Eye (tissue), 1 donor: ENCODE data around the gene FSTL5.
"Not testable (repeated sequence)": the region's sequence is repeated elsewhere in the genome, so short reads cannot be mapped to it uniquely, and the experiment has no call there.

ENCODE experiments used
- DNase-seq: peaks from one replicate; pipeline ENCODE4 v3.0.0-alpha.2; 2015

The FSTL5 gene

DNA sequence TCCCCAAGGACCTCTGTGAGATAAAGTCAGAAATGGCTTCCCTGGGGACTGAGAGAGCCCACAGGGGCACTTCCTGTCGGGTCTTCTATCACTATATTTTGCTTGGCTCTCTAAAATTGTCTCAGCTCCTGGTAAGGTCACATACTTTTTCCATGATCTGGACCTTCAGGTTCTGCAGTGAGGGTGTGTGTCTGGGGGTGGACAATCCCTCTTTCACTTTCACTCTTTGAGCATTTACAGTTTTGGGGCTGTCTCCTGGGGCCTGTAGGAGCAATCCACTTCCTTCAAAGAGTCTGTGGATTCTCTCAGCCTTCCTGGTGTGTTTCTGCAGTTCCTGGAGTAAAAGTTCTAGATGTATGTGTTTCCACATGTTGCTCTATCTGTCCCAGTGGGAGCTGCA, 335.7 kb downstream of the FSTL5 start:
- DNase-seq = no peak

DNA sequence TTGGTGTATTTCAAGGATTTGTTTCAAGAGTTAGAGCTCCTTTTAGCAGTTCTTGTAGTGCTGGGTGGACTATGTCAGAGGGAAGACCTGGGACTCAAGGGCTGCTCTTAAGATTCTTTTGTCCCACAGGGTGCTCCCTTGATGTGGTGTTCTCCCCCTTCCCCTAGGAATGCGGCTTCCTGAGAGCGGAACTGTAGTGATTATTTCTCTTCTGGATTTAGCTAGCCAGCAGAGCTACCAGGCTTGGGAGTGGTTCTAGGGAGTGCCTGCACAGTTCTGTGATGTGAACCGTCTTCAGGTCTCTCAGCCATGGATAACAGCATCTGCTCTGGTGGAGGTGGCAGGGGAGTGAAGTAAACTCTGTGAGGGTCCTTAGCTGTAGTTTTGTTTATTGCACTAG, 336.8 kb downstream of the FSTL5 start:
- DNase-seq = no peak

DNA sequence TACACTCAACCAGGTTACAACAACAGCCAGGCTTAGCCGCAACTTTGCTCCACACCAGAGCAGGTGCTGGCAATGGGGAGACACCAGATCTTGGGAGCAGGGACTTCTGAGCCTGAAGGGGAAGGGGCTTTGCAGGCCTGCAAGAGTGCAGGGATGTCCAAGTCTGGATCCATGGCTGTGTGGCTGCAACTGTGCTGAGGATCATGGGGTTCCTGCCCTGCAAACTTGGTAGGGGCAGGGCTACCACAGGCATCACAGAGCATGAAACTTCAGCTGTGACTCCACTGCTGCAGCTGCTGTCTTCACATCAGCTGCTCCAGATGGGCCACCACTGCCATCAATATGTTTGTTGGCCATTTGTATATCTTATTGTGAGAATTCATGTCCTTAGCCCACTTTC, 340.4 kb downstream of the FSTL5 start:
- DNase-seq = no peak

DNA sequence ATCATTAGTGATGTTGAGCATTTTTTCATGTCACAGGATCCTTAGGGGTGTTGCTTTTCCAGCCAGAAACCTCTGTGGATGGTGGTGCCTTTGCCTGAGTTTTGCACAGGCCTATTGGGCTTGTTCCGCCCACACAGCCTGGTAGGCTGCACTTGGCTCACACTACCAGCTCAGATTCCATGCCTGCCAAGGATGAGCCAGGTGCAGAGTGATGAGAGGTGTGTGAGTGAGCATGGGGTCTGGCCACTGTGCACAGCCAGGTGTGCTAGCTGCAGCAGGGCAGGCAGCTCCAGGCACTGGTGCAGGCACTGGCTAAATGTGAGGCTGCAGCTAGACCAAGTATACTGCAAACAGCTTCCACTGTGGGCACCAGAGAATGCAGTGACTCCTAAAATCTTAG, 341.6 kb downstream of the FSTL5 start:
- DNase-seq = no peak

DNA sequence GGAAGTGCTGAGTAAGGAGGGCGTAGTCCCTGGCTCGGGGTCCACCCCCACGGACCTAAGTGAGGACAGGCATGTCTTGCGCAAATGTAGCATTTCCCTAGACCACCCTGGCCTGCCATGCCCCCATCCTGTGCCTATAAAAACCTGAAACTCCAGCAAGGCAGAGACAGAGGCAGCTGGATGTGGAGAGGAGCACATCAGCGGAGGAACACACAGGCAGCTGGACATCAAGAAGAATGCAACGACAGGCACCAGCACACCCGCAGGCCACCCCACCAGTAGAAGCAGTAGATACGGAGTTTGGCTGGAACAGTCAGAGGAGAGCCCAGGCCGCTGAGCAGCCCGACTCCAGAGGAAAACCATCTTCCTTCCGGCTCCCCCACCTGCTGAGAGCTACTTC, 345.9 kb downstream of the FSTL5 start:
- no peak for DNase-seq

DNA sequence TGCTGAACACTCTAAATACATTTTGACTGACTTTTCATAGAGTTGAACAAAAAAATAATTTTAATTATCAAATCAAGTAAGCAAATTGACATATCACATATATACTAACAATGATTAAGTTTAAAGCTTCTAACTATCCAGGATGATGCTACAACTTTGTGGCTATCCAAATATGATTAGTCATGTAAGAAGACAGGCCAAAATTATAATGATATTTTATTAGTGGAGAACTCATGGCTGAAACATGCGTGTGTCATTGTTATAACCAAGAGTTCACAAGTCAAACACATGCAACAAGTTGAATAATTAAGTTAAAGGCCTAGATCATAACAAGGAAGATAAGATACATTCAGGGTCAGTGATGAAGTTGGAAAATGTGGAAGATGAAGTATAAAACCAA, 346.8 kb downstream of the FSTL5 start:
- DNase-seq = no peak

DNA sequence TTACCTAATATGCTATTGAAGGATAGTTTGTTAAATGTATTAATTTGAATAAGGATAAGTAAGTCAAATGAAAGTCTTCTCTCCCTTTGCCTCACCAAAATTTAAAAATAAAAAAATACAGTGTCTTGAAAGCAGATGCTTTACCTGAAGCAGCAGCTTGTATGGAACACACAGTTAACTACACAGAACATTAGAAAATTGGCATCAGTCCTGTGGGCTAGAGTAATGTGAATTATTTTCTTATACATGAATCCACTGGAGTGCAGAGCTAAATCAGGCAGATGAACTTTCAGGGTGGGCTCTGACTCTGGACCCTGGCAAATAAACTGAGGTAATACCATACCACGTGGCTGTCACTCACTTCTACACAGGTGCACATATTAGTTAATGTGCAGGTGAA, 348.0 kb downstream of the FSTL5 start:
- no peak for DNase-seq

DNA sequence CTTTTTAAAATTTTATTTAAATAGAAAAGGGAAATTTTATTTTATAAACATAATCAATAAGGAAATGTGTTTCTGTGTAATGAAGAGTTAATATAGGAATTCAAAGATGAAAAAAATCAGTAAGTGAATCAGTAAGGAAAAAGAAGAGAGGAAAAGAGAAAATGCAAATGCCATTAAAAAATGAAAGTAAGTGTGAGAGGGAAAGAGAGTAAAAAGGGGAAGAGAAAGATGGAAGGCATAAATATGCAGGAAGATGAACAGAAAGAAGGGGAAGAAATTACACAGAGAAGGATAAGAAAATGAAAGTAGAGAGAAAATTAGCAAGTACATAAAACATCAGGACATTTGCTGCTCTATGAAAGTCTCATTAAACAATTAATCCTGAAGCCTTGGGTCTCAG, 349.9 kb downstream of the FSTL5 start:
- no peak for DNase-seq

DNA sequence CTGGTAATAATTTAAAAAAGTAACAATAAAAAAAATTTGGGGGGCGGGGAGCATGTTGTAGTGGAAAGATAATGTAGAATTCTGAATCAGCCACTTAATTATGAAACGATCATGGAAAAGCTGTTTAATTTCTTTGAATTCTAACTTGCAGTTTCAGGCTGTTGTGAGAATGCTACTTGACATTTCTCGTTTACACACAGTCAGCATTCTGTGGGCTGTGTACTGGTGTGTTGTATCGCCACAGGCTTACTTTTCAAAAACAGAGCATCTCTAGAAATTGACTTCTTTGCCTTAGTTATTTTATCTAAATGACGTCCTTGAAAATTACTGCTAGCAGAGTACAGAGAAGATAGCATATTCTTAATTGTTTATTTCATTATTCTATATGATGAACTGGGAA, 350.4 kb downstream of the FSTL5 start:
- no peak for DNase-seq

DNA sequence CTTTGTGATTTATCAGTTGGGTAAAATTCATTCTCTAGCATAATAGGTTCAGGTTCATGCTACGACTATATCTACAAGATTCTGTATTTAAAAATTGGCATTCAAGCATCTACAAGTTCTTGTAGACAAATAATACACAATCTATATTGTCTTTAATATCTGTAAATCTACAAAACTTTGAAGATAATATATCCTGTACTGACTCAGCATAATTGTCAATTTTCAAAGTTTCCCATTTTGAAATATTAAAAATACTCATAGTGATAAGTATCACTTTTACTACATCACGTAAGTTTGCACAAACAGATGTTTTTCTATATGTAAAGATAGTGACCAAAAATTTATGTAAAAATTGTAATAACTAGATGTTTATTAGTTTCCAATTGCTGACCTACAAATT, 360.6 kb downstream of the FSTL5 start:
- no peak for DNase-seq

DNA sequence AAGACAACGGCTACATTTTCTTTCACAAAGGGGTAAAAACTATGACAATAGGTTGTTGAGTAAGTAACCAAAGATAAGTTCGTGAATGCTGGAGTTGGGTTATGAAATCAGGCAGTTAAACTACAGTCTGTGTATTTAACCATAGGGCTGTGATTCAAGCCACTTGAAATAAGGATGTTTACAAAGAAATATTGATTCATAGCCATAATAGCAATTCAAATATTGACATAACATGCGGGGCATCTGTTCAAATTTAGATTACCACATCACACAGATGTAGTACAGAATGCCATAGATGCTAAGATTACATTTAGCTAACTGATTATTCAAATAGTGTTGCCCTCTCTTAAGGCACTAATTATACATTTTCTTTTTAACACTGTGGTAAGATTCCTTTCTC, 364.1 kb downstream of the FSTL5 start:
- DNase-seq = no peak

DNA sequence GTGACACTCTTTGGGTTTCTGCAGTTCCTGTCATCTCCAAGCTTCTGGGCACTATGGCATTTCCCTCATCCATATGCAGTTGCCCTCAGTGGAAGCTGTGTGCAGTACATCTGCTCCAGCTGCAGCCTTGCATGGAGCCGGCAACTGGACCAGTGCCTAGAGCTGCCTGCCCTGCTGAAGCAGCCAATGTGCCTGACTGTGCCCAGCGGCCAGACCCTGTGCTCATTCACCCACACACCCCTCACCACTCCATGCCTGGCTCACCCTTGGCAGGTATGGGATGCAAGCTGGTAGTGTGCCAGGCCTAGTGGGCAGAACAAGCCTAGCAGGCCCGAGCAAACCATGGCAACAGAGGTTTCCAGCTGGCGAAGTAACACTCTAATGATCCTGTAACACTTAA, 370.8 kb downstream of the FSTL5 start:
- DNase-seq = no peak

DNA sequence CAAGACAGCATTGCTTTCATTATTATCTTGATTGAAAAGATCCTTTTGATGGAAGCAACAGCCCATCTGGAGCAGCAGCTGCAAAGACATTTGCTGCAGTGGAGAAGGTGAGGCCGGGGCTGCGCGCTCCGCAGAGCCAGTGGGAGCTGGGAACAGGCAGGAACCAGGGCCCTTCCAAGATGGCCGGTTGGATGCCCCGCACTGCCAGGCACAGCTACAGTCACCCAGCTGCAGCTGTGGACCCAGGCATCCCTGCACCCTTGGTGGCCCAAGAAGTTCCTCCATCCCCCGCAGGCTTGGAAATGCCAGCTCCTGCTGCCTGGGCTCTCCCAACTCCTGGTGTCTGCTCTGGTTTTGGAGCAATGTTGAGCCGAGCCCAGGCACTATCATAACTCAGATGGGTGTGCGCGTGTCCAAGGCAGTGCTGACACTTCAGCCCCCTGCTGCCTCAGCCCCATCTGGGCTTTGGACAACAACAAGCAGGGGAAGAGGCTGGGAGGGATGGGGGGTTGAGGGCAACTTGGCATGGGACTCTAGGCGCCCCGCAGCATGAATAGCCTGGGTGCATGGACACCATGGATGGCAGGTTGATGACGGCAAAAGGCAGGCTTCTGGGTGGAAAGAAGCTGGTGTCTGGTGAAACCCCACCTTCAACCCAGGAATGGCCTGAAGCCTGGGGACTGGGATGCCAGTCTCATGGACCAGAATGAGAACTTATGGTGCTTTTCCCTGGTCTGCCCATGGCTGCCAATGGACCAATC, 371.8 kb downstream of the FSTL5 start:
- no peak for DNase-seq

DNA sequence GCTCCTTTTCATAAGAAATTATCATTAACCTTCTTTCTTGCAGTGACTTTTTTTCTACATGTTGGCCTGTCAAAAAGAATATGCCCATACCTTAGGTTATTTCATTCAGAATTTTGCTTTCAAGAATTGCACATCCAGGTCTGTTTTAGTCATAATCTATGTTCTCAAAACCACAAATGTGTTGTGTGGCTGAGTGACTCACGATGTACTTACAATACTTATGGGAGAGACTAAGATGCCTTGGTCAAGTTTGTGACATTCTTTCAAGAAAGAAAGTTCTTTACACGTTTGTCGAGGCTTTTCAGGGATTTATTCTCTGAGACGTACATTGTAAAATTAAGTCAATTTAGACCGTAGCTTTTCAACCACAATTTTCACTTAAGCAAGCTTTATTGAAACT, 396.7 kb downstream of the FSTL5 start:
- DNase-seq = no peak

DNA sequence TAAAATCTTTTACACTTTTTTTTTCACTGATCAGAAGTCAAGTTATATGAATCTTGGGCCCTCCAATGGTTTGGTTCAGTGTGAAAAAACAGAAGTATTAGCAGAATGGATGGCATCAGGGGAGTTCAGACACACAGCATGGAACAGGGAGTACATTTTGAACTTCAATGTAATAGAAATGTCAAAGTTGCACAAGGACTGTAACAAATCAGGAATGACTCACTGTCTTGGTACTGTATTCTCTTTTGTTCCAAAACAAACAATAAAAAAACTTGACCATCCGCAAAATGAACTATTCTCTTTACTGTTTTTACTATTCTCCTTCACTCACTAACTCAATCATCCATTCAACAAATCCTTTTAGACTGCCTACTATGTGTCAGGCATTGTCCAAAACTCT, 401.0 kb downstream of the FSTL5 start:
- DNase-seq = no peak

DNA sequence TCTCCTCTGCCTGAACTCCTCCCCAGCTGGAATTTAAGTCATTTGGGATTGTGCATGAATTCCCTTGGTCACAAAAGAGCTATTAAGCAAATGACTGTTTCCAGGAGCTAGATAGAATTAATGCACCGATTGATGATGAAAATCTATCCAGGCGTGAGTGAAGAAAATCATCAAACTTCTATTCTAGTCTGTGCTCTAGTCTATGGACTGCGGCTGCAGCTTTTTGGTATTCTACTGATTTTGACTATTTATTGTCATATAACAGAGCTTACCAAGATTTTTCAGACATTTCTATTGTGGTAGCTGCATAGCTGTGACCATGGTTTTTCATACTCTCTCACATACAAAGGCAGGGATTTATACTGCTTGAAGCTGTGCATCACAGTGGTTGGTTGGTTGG, 403.8 kb downstream of the FSTL5 start:
- DNase-seq = peak; percentile 12

DNA sequence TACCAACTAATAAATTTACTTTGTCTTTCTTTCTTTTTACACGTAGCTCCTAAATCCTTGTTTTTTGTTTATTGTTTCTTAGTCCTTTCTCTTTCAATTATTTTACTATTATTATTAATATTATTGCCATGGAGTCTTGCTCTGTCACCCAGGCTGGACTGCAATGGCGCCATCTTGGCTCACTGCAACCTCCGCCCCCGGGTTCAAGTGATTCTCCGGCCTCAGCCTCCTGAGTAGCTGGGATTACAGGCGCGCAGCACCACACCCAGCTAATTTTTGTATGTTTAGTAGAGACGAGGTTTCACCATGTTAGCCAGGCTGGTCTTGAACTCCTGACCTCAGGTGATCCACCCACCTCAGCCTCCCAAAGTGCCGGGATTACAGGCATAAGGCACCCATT, 405.4 kb downstream of the FSTL5 start:
- not testable (repeated sequence) for DNase-seq

DNA sequence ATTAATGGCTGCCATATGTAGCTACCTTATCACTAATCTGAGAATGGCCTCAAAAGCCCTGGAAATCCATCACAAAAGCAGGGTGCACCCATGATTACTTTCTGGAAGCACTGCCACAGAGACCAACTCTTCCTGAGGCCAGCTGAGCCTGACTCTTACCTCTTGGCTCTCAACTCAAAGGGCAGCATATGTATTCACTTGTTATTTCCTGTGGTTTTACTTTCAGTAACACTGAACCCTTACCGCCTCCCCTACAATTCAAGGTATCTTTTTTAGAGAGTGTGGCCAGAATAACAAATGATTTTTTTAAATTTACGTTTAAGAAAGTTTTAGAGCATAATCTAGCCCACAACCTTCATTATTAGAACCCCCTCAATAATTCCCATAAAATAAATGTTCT, 434.9 kb downstream of the FSTL5 start:
- DNase-seq = no peak

DNA sequence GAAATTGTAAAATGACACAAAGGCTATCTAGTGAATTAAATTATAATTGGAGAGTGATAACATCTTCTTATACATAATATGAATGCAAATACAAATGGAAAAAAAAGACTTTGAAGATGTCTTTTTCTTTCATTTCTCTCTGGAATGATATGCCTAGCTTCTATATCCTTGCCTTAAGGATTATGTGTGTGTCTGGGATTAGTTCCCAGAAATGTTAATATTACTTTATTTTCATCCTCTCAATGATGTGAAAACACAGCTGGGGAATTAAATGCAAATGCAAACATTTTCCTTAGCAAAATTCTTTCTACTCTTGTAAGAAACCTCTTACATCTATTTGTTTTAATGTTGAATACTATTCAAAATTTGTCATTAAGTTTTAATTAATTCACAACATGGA, 441.9 kb downstream of the FSTL5 start:
- no peak for DNase-seq

DNA sequence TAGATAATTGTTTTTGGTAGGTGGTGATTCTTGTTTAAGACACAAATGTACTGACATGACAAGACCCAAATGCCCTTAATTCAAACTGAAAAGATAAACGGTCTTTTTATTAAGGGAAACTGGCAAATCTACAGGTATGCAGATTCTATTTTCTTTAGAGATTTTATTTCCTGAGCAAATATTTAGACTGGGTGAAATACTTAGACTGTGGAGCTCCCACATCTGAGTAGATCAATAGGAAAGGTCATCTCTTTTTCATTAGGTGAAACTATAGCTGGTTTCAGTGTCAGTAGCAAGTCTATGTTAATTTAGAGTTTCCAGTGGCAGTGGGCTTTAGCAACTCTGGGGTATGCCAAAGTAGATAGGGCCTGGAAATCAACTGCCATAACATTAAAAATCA, 446.7 kb downstream of the FSTL5 start:
- DNase-seq = no peak

DNA sequence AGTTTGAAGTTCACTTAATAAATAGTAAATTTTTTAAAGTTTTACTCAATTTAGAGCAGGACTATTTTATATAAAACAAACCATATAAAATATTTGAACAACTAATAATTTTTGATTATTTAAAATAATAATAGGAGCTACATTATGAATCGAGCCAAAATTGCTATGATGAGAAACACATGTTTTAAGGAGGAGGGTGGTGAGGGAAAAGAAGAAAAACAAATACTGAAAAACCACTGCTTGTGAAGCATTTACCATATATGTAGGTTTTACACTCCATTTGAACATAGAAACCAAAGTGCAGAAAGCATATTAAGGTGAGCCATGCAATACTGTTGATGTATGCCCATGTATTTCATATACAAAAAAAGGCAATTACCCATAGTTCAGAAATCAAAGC, 448.9 kb downstream of the FSTL5 start:
- peak; percentile 5 for DNase-seq

DNA sequence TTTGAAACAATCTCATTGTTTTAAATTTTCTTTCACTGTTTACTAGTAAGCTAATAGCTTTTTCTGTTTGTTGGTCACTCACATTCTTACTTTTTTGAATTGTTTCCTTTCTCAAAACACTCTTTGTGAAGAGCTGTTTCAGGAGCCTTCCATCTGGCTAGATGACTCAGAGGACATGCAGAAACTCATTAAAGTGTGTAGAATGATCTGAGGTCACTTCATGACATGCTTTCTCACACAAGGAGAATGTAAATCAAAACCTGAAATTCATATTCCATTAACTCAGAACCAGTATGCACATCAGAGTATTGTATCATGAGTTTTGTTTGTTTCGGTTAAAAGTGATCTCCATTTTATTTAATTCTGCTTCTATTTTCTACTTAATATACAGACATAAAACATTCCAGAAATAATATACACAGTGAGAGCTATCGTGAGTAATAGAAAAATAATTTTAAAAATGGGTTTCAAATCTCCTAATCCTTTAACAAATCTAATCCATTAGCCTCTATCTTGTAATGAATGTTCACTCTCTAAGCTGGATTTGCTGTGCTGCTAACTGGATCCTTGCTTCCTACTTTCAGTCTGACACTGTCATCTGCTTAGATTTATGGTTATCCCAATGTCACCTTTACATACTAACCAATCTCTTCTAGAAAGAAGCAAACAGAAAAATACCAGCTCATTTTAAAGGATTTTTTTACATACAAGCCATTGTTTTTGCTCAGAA, 449.6 kb downstream of the FSTL5 start:
- peak; percentile 43 for DNase-seq

DNA sequence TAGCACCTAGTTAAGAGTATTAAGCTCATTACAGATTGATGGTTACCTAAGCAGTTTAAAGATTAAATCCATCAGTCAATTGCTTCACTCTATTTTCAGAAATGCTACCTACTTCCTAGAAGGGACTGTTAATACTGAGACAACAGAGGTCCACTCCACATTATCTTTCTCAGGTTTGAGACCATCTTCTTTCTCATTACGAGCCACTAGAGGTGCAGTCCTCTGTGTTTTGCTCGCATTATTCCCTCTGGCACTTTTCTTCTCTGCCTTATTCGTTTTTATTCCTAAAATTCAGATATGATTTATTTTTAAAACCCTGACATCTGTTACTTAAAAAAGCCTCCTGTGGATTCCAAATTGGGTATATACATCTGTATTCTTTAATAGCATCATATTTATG, 459.1 kb downstream of the FSTL5 start:
- no peak for DNase-seq

DNA sequence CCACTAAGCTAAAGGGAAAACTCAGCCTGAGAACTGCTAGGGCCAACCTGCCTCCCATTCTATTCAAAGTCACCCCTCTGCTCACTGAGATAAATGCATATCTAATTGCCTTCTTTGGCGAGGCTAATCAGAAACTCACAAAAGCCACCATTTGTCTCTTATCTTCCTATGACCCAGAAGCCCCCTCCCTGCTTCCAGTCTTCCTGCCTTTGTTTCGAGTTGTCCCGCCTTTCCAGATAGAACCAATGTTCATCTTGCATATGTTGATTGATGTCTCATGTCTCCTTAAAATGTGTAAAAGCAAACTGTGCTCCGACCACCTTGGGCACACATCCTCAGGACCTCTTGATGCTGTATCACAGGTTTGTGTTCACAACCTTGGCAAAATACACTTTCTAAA, 459.8 kb downstream of the FSTL5 start:
- DNase-seq = no peak

DNA sequence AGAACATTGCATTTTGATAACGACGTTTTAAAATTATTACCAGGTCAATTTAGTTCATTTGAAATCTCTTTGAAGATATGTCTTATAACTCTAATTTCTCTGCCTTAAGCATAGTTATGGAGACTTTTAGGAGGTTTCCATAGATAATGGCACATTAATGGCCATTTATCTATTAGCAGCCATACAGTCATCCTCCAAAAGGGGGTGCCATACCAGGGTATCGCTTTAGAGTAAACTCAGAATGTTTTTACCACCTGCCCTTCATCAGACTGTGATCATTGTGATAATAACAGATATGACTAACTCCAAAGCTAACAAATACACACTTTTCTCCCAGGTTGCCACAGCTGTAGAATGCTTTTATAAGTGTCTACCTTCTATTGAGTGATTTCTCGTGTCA, 461.5 kb downstream of the FSTL5 start:
- DNase-seq = no peak
